HG02840 (cell line): ENCODE data around the gene ZNF786.
"Not testable (repeated sequence)": the region's sequence is repeated elsewhere in the genome, so short reads cannot be mapped to it uniquely, and the experiment has no call there.

ENCODE experiments used
- ATAC-seq: cut with Tn5 transposase; IDR thresholded peaks from one replicate; pipeline ENCODE4 v1.9.1; 2021; ENCODE audit warnings: mild to moderate bottlenecking, moderate library complexity, moderate number of reproducible peaks; ENCODE audit not compliant: unreplicated experiment, low FRiP score

Gene ZNF786, protein sequence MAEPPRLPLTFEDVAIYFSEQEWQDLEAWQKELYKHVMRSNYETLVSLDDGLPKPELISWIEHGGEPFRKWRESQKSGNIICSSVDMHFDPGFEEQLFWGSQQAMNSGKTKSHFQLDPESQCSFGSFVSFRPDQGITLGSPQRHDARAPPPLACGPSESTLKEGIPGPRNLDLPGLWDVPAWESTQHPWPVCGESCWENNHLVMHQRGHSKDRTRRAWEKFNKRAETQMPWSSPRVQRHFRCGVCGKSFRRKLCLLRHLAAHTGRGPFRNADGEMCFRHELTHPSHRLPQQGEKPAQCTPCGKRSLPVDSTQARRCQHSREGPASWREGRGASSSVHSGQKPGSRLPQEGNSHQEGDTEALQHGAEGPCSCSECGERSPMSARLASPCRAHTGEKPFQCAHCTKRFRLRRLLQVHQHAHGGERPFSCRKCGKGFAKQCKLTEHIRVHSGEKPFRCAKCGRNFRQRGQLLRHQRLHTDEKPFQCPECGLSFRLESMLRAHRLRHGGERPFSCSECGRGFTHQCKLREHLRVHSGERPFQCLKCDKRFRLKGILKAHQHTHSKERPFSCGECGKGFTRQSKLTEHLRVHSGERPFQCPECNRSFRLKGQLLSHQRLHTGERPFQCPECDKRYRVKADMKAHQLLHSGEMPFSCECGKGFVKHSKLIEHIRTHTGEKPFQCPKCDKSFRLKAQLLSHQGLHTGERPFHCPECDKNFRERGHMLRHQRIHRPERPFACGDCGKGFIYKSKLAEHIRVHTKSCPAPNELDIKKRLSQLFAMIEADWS

DNA sequence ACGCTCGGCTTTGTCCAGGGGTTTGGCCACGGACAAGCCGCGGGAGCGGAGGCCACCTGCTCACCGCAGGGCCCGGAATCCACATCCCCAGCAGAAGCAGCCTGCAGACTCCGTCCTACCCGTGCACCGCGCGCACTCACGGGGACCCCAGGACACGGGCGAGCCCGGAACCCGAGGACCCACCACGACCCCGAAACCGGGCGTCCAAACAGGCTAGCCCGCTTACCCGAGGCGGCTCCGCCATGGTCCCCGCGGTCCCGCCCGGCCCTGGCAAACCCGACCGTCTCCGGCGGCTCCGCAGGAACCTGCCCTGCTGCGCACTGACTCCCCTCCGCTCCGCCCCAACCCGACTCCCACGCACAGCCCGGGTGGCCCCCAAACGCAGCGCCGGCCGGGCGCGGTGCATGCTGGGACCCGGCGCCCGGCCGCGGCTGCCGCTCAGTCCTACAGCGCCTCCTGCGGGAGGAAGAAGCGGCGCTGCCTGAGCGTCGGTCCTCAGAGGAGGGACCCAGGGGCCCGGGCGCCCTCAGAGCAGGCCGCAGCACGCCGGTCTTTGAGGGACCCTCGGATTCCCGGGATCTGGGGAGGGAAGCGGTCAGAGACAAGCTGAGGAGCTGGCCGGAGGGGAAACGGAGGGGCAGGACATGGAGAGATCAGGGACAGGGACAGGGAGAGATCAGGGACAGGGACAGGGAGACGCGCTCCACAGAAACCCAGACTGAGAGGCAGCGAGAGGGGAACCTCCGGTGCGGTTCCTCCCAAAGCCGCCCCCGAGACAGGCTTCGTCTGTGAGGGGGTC, at the start of gene ZNF786:
TSS of gene ZNF786 (minus strand) at position 322 of the 799 bp plus-strand sequence. CDS start at position 244, 78 bp downstream.
- ATAC-seq, result peak; percentile 75

DNA sequence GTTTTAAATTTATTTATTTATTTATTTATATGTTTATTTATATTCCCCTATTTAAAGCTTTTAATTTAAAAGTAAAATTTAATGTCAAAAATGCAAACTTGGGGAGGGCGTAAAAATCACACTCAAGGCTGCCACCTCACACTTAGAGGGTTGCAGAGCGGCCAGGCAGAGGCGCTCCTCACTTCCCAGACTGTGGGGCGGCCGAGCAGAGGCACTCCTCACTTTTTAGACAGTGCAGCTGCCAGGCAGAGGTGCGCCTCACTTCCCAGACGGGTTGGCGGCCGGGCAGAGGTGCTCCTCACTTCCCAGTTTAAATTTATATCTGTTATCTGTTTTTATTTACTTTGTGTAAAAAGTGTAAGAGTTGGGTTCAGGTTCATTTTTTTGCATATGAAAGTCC, 45.6 kb upstream of the ZNF786 start:
- no peak for ATAC-seq

DNA sequence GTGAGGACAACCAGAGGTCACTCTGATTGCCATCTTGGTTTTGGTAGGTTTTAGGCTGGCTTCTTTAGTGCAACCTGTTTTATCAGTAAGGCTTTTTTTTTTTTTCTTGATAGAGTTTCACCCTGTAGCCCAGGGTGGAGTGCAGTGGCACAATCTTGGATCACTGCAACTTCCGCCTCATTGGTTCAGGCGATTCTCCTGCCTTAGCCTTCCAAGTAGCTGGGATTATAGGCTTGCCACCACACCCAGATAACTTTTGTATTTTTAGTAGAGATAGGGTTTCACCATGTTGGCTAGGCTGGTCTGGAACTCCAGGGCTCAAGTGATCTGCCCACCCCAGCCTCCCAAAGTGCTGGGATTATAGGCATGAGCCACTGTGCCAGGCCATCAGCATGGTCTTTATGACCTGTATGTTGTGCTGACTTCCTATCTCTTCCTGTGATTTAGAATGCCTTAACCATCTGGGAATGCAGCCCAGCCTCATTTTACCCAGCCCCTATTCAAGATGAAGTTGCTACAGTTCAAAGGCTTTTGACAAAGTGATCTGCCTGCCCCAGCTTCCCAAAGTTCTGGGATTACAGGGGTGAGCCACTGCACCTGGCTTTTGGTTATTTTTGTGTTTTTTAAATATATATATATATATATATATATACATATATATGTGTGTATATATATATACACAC, 42.7 kb upstream of the ZNF786 start:
- ATAC-seq, result no peak

DNA sequence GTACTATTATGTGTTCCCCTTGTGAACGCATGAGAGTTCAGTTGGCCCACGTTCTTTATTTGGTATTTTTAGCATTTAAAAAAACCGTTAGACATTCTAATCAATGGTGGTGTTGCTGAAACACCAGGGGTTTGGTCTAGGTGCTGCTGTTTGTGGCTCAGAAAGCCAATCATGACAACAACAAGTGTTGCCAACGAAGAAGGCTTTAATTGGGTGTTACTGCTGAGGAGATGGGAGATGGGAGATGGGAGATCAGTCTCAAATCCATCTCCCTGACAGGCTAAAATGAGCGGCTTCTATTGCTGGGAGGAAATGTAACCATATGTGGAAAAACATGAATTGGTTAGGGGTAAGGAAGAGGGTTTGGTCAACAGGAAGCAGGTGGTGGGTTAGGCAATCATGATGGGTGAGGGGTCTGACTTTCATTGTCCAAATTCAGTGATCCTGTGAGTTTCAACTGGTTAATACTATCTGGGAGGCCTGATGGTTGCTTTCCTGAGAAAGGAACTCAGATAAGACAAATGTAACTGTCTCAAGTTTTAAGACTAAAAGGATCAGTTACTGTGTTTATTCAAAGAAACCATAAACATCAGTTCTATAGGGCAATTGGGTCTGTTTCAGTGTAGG, 40.2 kb upstream of the ZNF786 start:
- ATAC-seq, result no peak

DNA sequence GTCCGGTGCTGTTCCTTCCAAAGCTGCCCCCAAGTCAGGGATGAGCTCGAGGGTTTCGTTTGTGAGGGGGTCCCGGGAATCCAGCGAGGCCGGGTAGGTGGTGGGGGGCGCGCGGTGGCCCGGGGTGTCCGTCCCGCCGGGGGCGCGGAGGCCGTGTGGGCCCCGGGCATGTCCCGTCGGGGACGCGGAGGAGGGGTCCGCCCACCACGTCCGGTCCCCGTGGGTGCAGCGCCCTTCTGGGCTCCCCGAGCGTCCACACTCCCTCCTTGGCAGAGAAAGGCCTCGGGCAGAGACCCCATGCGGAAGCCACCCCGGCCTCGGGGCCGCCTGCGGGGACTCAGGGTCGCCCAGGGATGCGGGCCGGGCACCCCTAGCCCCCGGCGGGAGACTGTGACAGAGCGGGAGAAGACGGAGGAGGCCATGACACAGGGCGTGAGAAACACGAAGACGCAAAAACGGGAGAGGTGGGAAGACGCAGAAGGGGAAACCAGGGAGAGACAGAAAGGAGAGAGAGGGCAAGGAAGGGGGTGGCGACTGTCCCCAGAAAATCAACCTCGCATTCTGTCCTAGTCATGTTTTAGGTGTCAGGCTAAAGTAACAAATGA, 36.2 kb upstream of the ZNF786 start:
- ATAC-seq, result peak; percentile 44

DNA sequence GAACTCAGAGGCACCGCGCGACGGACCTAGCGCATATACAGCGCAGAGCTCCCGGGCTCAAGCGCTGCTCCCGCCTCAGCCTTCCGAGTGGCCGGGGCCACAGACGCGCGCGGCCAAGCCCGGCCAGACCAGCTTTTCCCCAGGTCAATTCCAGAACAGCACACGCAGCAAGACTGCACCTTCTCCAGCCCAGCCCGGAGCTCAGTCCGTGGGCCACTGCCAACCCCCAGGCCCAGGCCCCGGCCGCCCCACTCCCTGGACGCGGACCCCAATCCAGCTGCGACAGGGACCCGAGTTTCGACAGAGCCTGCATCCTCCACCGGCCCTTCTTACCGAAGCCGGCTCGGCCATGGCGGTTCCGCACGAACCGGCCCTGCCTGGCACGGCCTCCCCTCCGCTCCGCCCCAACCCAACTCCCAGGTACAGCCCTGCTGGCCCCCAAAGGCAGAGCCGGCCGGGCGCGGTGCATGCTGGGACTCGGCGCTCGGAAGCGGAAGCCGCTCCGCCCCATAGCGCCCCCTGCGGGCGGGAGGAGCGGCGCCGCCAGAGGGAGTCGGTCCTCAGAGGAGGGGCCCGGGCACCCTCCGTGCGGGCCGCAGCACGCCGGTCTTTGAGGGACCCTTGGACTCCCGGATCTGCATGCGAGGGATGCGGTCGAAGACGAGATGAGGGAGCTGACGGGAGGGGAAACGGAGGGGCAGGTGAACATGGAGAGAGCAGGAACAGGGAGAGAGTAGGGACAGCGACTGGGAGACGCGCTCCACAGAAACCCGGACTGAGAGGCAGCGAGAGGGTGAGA, 35.5 kb upstream of the ZNF786 start, which contains the start of gene ZNF425:
TSS of gene ZNF425 (minus strand) at position 462 of the 799 bp plus-strand sequence. CDS start at position 351, 111 bp downstream.
- ATAC-seq, result peak; percentile 89

DNA sequence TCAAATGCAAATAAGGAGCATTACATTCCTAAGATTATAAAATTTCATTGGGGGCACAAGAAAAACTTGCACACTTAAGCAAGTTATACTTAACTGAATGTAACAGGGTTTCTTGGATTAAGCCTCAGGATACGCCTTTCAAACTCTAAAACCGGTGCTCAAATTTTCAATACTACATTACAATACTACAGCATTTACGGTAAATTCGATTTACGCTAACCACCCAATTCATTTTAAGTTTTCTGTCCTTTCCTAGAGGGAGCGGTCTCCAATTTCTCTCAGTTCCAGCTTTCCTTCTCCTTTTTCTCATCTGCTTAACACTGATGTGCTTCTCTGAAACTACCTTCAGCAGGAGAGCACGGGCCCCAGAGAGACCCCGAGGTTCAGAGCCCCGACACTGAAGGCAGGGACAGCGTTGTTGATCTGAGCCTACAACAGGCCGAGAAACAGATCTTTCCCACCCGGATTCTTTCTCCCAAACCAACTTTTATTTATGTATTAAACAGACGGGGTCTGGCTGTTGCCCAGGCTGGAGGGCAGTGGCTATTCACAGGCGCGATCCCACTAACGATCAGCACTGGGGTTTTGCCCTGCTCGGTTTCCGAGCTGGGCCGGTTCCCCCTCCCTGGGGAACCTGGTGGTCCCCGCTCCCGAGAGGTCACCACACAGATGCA, 34.8 kb upstream of the ZNF786 start:
- ATAC-seq, result no peak

DNA sequence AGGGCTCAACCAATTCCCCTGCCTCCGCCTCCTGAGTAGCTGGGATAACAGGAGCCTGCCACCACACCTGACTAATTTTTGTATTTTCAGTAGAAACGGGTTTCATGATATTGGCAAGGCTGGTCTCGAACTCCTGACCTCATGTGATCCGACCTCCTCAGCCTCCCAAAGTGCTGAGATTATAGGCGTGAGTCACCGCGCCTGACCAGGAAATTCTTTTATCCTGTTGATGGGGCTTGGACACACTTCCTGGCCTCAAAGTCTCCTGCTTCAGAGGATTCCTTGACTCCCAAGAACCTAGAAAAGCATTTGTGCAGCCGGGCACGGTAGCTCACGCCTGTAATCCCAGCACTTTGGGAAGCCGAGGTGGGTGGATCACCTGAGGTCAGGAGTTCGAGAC, 19.5 kb upstream of the ZNF786 start:
- ATAC-seq, result no peak

DNA sequence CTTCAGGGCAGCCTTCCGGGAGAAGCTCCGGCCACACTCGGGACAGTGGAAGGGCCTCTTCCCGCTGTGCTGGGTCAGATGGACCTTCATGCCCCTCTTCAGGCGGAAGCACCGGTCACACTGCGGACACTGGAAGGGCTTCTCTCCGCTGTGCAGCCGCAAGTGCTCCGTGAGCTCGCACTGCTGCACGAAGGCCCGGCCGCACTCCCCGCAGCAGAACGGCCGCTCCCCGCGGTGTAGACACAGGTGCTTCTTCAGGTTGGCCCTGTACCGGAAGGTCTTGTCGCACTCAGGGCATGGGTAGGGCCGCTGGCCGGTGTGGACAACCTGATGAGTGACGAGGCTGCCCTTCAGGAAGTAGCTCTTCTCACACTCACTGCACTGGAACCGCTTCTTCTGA, 14.2 kb upstream of the ZNF786 start:
- ATAC-seq, result no peak

DNA sequence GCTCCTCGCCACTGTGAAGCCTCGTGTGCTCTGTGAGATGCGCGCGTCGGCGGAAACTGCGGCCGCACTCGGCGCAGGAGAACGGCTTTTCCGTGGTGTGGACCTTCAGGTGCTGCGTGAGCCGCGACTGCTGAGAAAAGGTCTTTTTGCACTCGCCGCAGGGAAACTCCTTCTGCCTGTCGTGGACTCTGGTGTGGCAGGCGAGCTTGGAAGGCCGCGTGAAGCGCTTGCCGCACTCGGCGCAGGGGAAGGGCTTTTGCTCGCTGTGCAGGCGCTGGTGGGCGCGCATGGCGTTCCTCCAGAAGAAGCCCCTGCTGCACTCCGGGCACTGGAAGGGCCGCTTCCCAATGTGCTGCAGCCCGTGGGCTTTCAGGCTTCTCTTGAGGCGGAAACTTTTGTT, 13.7 kb upstream of the ZNF786 start:
- ATAC-seq, result no peak

DNA sequence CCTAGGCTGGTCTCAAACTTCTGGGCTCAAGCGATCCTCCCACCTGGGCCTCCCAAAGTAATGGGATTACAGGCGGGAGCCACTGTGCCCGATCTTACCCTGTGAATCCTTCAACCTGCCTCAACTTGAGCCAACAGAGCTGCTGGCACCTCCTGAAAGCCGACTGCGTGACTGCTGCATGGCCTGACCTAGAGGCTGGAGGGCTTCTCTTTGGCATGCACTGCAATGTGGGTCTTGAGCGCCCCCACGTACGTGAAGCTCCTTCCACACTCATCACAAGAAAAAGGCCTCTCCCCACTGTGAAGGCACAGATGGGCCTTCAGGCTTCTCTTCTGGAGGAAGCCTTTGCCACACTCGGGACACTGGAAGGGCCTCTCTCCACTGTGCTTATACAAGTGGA, 12.9 kb upstream of the ZNF786 start:
- ATAC-seq, result no peak

DNA sequence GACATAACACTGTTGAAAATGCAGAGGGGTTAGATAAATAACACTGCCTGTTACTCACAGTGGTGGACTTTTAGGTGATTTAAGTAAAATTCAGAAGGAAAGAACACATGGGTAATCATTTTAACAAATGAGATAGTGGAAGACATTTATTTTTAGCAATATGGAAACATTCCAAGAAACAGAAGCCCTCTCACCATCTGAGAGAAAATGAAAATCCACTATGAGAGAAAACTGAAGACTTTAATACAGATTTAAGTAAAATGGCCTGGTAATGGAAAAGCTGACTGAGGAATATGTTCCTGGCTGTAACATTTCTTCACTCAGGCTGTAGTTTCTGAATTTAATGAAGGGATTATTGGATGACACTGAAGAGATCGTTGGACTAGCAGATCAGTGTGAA, 12.1 kb upstream of the ZNF786 start:
- ATAC-seq, result no peak

DNA sequence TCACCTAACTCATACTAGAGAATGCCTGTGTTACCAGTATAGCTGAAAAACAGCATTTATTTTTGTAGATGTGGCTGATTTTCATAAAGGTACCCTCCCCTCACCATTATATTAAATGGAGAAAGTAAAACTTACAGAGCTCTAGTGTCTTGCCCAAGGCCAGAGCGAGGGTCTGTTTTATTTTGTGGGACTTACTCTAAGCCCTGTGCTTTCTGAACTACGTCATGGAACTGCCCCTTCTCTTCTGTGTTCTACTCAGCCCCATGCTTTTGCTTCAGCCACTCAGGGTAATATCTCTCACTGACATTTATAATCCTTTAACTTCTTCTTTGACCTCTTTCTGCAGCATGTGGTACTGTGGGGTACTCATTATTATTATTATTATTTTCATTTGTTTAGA, 10.3 kb upstream of the ZNF786 start:
- no peak for ATAC-seq

DNA sequence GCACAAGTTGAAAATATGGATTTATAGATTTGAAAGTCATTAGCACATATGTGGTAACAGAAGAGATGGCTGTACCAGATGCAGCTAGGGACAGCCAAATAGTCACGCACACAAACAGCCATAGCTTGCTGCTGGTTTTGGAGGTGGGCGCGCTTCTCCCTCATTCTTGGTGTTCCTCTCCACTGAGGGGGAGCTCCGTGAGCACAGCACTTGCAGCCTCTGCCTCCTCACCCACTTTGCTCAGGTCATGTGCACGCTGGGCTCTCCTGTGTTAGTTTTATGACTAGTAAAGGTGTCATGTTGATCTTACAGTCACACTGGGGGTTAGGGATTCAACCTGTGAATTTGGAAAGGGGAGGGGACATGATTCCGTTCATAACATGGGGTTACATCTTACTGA, 8.5 kb upstream of the ZNF786 start:
- no peak for ATAC-seq

DNA sequence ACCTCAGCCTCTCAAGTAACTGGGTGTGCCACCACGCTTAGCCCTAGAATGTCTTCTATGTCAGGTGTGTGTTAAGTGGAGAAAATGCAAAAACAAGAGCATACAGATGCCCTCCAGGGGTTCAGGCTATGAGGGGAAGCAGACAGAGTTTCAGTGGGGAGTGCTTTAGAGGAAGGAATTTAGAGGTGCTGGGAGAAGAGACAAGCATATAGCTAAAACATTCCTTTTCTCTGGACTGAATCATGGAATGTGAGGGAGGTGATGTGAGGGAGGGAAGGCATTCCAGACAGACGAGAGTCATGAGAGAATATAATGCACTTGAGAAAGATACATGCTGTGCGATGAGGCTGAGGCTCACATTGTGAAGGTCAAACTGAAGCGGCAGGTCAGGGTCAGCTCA, 6.6 kb upstream of the ZNF786 start:
- ATAC-seq, result no peak

DNA sequence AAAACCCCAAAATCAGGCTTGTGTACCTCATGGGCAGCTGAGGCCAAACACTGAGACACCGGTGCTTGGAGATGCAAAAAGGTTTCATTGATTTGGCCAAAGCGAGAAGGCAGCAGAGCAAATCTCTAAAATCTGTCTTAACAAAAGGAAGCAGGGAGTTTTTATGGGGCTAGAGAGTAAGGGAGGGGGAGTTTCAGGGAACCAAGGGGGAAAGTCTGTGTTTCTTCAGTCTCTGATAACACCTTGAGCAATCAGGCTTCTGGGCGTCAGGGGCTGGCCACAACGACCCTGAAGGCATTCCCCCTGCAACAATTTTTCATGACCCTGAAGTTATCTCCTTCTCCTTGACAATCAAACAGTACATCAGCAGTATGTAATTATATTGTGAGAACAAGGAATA, 2.7 kb upstream of the ZNF786 start:
- no peak for ATAC-seq

DNA sequence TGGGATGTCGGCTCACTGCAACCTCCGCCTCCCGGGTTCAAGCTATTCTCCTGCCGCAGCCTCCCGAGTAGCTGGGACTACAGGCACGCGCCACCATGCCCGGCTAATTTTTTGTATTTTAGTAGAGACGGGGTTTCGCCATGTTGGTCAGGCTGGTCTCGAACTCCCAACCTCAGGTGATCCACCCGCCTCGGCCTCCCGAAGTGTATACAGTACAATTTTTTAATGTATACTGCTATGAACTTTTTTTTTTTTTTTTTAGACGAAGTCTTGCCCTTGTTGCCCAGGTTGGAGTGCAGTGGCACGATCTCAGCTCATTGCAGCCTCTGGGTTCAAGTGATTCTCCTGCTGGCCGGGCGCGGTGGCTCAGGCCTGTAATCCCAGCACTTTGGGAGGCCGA, 1.7 kb upstream of the ZNF786 start:
- ATAC-seq, result not testable (repeated sequence)

DNA sequence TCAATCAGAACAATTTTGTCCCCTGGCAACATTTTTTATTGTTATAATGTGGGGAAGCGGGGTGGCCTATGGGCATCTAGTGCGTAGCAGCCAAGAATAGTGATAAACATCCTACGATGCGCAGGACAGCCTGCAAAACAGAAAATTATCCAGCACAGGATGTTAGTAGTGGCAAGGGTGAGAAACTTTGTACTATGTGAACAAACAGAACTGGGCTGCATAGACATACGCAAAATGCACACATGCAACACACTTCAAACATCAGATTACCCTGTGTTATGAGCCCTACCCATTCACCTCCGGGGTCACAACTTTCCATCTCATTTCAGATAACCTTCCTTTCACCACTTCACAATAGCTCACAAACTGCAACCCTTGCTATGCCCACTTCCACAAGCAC, 3.1 kb downstream of the ZNF786 start:
- no peak for ATAC-seq
